Colon (tissue), 2 donors: ENCODE data around the gene SH3BGRL2.

ENCODE experiments used
- FAIRE-seq: peaks from 2 replicates; lab custom pipeline; 2012; peaks lifted over from hg19 to GRCh38; lab: Jason Lieb, UNC
- donor health status: control.
- donor health status: control.

Gene SH3BGRL2

DNA sequence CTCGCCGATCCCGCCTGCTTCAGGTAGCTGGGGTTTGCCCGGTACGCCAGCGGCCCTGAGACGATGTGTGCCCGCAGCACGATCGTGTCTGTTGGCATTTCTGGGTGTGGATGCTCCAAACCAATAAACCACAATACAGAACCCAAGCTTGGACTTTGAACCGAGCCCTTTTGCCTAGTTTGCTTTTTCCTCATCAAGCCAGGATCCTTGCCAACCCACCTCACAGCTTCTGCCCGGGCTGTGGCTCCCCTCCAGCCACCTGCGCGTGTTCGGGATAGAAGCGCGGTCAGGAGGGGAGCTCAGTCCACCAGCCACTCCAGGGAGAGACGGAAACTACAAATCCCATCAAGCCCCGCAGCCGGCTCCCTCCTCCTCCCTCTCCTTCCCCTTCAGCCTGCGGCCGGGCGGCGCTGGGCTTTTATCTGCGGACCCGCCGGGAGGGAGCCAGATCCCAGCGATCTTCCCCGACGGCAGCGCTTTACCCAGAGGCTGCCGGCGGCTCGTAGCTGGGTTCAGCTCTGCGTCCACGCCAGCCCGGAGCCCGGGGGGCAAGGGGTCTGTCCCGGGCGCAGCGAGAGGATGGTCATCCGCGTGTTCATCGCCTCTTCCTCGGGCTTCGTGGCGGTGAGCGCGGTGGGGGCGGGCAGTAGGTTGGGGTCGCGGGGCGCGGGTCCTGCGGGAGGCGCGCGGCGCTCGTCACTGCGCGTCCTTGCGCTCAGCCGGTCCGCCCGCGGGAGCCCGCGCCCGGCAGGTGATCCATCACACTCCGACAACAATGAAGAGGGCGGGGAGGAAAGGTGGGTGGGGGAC lies at the start of gene SH3BGRL2:
Gene SH3BGRL2 (plus strand): TSS at position 447 of the 810 bp plus-strand sequence. CDS start 133 bp downstream, at position 580.
- no peak for FAIRE-seq

DNA sequence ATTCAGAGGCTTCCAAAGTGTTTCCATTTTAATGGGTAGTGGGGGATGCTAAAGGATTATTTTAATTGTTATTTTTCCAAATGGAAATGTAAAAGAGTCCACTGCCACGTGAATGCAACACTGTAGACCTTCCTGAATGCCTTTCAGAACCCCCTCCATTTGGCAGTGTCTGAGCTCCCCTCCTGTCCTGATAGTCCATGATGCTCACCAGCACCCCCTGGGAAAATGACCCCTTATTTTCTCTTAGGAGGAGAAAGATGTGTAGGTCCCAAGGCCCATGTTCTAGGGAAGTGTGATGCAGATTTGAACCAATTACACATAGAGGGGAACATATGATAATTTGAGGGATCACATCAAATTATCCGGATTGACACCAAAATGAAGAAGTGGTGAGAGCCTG lies 46.8 kb upstream of the SH3BGRL2 start:
- FAIRE-seq, result no peak

- no peak for FAIRE-seq
Measured at GRCh38 chr6:79586548-79586947, 44.6 kb upstream of the SH3BGRL2 start.

GRCh38 chr6:79589701-79590100 lies 41.4 kb upstream of the SH3BGRL2 start:
- no peak for FAIRE-seq

GRCh38 chr6:79597155-79597554 lies 34.0 kb upstream of the SH3BGRL2 start:
- no peak for FAIRE-seq

DNA sequence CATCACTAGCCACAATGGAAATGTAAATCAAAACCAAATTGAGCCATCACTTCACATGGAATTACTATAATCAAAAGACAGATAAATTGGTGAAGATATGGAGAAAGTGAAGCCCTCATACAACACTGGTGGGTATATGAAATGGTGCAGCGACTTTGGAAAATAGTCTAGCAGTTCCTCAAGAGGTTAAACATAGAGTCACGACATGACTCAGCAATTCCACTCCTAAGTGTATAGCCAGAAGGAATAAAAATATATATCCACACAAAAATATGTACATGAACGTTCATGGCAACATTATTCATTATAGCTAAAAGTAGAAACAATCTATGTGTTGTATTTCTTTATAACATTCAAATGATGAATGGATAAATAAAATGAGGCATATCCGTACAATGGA lies 33.1 kb upstream of the SH3BGRL2 start:
- no peak for FAIRE-seq

DNA sequence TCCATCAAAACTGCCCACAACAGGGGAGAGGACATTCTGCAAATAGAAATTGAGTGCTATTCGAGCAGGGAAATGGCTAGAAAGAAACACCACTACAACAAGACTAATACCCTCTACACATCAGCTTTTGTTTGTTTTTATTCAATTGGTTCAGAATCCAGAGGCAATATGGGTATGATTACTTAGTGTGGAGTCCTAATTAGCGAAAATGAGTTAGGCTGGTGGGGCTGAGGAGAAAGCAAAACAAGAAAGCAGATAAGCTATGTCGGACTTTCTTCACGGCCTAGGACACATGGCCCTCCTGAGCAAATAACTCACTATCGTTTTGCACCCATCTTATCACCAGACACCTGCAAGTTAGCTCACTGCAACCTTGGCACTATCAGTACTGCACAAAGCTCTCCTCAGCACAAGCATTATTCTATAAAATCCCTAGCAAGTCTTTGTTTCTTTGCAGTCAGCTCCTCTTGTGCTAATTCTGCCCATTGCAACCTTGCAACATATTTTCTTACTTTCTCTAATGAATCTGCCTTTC lies 31.3 kb upstream of the SH3BGRL2 start:
- no peak for FAIRE-seq

- FAIRE-seq, result no peak
Measured at GRCh38 chr6:79600313-79600712, 30.8 kb upstream of the SH3BGRL2 start.

- FAIRE-seq, result no peak
Measured at GRCh38 chr6:79600812-79601609, 30.1 kb upstream of the SH3BGRL2 start.

DNA sequence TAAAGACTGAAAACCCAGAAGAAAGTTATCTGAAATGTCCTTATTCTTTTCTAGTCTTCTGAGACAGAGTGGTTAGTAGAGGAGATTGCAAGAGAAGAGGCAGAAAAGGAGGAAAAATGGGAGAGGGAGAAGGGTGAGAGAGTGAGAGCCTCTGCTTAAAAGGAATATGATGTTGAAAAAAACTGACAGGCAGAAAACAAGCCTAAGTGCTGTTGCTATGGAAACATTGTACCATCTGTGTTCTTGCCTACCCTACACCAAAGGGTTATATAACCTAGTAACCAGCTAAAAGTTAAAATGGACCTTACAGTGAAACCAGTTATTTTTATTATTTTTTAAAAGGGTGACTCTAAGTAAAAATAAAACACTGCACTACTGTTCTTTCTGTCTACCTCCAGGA lies 28.3 kb upstream of the SH3BGRL2 start:
- no peak for FAIRE-seq

DNA sequence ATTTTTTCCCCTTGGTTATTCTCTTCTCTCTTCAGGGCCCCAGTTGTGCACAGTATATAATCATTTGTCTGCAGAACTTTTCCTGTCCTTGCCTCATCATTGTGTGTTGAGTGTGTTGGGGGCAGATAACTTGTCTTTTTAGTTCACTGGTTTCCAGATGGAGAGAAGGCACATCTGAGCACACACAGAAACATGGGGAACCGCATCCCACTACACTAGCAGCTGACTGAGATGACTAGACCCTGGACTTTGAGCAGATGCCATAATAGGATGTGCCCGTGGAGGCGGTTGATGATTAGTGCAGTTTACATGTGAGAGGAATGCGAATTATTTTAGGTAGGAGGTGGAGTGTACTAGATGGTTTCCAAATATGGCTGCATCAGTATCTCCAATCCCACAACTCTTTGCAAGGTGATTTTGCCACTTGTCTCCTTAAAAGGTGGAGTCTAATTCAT lies 26.5 kb upstream of the SH3BGRL2 start:
- FAIRE-seq, result no peak

GRCh38 chr6:79605061-79605460 lies 26.1 kb upstream of the SH3BGRL2 start:
- FAIRE-seq, result no peak

- FAIRE-seq, result no peak
Measured at GRCh38 chr6:79605968-79606764, 25.0 kb upstream of the SH3BGRL2 start.

DNA sequence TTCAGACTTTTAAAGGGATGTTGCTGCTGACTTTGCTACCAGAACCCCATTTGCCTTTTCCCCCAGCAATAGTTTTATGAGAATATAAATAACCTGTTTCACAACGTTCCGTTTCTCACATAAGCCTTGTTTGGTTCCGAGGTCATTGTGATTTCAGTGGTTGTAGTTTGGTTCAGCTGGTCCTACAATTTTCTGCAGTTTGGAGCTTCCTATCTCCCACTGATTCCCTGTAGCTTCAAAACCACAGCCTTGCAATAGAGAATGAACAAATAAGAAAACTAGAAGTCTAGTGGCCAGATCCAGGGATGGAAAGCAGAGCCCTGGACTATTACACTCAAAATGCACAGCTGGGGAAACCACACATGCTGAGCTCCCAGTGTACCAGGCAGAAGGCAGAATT lies 24.1 kb upstream of the SH3BGRL2 start:
- no peak for FAIRE-seq

- FAIRE-seq, result no peak
Measured at GRCh38 chr6:79608334-79609224, 22.6 kb upstream of the SH3BGRL2 start.

GRCh38 chr6:79609225-79609595 lies 21.9 kb upstream of the SH3BGRL2 start:
- no peak for FAIRE-seq

GRCh38 chr6:79610306-79611009 lies 20.7 kb upstream of the SH3BGRL2 start:
- FAIRE-seq, result no peak

GRCh38 chr6:79612457-79612856 lies 18.7 kb upstream of the SH3BGRL2 start:
- FAIRE-seq, result no peak

DNA sequence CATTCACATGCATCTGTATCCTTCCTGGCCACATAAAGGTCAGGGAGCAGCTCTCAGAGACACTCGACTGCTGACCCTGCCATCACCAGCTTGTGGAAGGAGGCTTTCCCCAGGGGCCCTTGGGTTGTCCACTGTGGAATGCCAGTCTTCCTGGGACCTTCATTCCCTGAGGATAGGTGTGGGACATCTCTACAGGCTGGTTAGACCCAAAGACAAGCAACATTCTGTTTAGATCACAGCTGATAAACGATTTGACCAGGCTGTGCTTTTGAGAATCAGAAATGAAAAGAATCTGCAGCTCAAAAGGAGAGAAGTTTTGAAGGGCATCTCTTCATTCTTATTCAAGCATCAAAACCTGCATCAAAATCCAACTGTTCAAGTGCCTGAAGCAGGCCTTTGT lies 18.2 kb upstream of the SH3BGRL2 start:
- FAIRE-seq, result no peak

- no peak for FAIRE-seq
Measured at GRCh38 chr6:79613912-79614311, 17.2 kb upstream of the SH3BGRL2 start.
